HL-60 (cell line): ENCODE data around the gene LARGE2.

Source experiments
- CTCF ChIP-seq: IDR thresholded peaks from one replicate; pipeline ENCODE4 v1.5.1; 2011; ENCODE audit warnings: low read length, control low read depth, inconsistent platforms; ENCODE audit not compliant: insufficient read depth
- GABPA ChIP-seq: IDR thresholded peaks from 2 replicates; pipeline ENCODE4 v1.6.1; 2012; ENCODE audit warnings: low read depth
- POLR2AphosphoS5 ChIP-seq: IDR thresholded peaks from 2 replicates; pipeline ENCODE4 v1.6.1; 2012; ENCODE audit warnings: low read depth
- SPI1 ChIP-seq: IDR thresholded peaks from 2 replicates; pipeline ENCODE4 v1.6.1; 2012; ENCODE audit warnings: low read depth, mild to moderate bottlenecking, borderline replicate concordance

GRCh38 chr11:45906096-45906682 is 16.3 kb upstream of the LARGE2 start:
- TF ChIP-seq CTCF (no peak), SPI1 (no peak), POLR2AphosphoS5 (no peak), GABPA (no peak)
